Panc1 (cell line): ENCODE data around the gene EOMES. TPM values are rescaled to one million over a fixed set of nuclear protein-coding genes. Genes with fewer than 3 reads are reported as not detected.

Experiments used
- ATAC-seq: fragments of 200-7000 bp; cut with Tn5 transposase; 2 replicates; pipeline ENCODE4 v1.9.1; 2020; ENCODE audit warnings: mild to moderate bottlenecking, moderate library complexity
- BruUV-seq: library from RNA; stranded (reverse); fragments of 400-500 nt; replicated peaks from 2 replicates; lab custom pipeline; 2021; lab: Mats Ljungman, UMichigan
- CTCF ChIA-PET: fragments of 300-600 bp; sonication (Branson Sonifier 250); formaldehyde crosslinking; loops from one replicate; lab custom pipeline; 2022; ENCODE audit warnings: antibody characterized with exemption; lab: Charles Lee
- POLR2A ChIA-PET: fragments of 300-600 bp; sonication (Branson Sonifier 250); formaldehyde crosslinking; loops from one replicate; lab custom pipeline; 2022; ENCODE audit warnings: antibody characterized with exemption; lab: Charles Lee
- DNase-seq: peaks from one replicate; pipeline ENCODE4 v3.0.0-alpha.2; 2010; ENCODE audit warnings: low read depth, low spot score
- H3K27ac ChIP-seq: 2 replicates; pipeline ENCODE4 v1.5.1; 2011; ENCODE audit warnings: mild to moderate bottlenecking, low read length, inconsistent platforms
- H3K27me3 ChIP-seq: fragments of 200-500 bp; sonication (Bioruptor generic); 2 replicates; pipeline ENCODE4 v1.6.0; 2014; ENCODE audit warnings: low read length, inconsistent platforms; ENCODE audit not compliant: control insufficient read depth, insufficient read depth
- H3K36me3 ChIP-seq: fragments of 200-500 bp; sonication (Bioruptor generic); 2 replicates; pipeline ENCODE4 v1.5.1; 2014; ENCODE audit warnings: inconsistent platforms, mild to moderate bottlenecking, low read length, moderate library complexity; ENCODE audit not compliant: control insufficient read depth, insufficient read depth
- H3K4me1 ChIP-seq: 2 replicates; pipeline ENCODE4 v1.5.1; 2011; ENCODE audit warnings: inconsistent platforms, mild to moderate bottlenecking, low read length, moderate library complexity; ENCODE audit not compliant: control insufficient read depth, insufficient read depth
- H3K4me3 ChIP-seq, 2 experiments: 2 replicates each; pipeline ENCODE4 v1.5.1; 2011 to 2012; ENCODE audit warnings: low read depth in 2 of 2, low read length in 2 of 2, mild to moderate bottlenecking in 2 of 2, inconsistent platforms in 1 of 2, moderate library complexity in 1 of 2
- H3K9me3 ChIP-seq: fragments of 200-500 bp; sonication (Bioruptor generic); 2 replicates; pipeline ENCODE4 v1.5.1; 2014; ENCODE audit warnings: low read depth, mild to moderate bottlenecking, inconsistent platforms, low read length, moderate library complexity; ENCODE audit not compliant: control insufficient read depth, insufficient read depth
- POLR2AphosphoS5 ChIP-seq: IDR thresholded peaks from 2 replicates; pipeline ENCODE4 v1.6.1; 2012; ENCODE audit warnings: mild to moderate bottlenecking, low read depth, low read length, moderate library complexity
- REST ChIP-seq, 2 experiments: IDR thresholded peaks; 2 replicates each; pipeline ENCODE4 v1.6.1; 2011 to 2012; ENCODE audit warnings: low read depth in 2 of 2, control low read depth in 1 of 2, low read length in 1 of 2, mild to moderate bottlenecking in 1 of 2, moderate library complexity in 1 of 2; ENCODE audit not compliant: insufficient read depth in 1 of 2
- SIN3A ChIP-seq: IDR thresholded peaks from 2 replicates; pipeline ENCODE4 v1.6.1; 2012; ENCODE audit warnings: low read depth, mild to moderate bottlenecking, low read length, moderate library complexity, borderline replicate concordance; ENCODE audit not compliant: insufficient read depth
- TCF7L2 ChIP-seq: IDR thresholded peaks from 2 replicates; pipeline ENCODE4 v1.6.1; 2011; ENCODE audit warnings: mild to moderate bottlenecking, low read depth, low read length, inconsistent platforms
- in situ Hi-C: cut with HindIII; loops from 2 replicates; pipeline ENCODE4 v1.10.0; 2016; ENCODE audit warnings: low sequenced_read_pairs, low pct_unique_long_range_greater_than_20kb
- intact Hi-C: fragments of 100-400 bp; cut with micrococcal nuclease; formaldehyde crosslinking; loops from one replicate; pipeline ENCODE4 v1.10.0; 2022; ENCODE audit not compliant: unreplicated experiment
- total RNA-seq: library from RNA; stranded (reverse); gene quantifications from one replicate; pipeline ENCODE4 v1.2.1, GENCODE V29; 2021; ENCODE audit not compliant: unreplicated experiment

EOMES gene
- total RNA-seq, 1 experiment from 2014 or later: 2.5 TPM

DNA sequence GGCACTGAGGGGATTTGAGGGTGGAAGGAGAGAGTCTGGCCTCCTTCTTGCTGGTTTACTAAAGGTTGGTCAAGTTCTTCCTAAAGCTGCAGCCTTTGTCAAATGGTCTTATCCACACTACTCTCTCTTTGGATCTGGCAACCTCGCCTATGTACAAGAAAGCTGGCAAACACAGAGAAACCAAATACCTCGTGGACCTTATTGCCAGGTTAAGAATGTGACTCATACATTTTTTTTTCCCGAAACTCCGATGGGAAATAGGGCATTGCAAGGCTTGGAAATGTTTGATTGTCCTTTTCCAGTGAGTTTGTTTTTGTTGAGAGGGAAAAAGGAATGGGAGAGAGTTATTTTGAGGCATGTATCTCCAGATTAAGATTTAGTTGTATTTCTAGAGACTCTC lies 13.9 kb downstream of the EOMES start:
- POLR2A ChIA-PET: no interaction called here
- Histone ChIP-seq H3K9me3 (no peaks in the 10 kb centered on the region), H3K4me1 (no peaks in the 10 kb centered on the region), H3K27ac (no peak overlapping the region), H3K4me3 (no peak overlapping the region), H3K27me3 (no peaks in the 10 kb centered on the region), H3K36me3 (no peaks in the 10 kb centered on the region)
- CTCF ChIA-PET: no interaction called here
- intact Hi-C loops (no loop called here), in situ Hi-C loops (no loop called here)
- ATAC-seq: no peak
- no peak for DNase-seq
- TF ChIP-seq SIN3A: no peak
- TF ChIP-seq REST (IDR thresholded peaks at IDR 0.05; ENCODE audit: insufficient read depth in 1 of 2, low read depth in 2 of 2, low read length in 1 of 2): no peak
- TF ChIP-seq POLR2AphosphoS5: no peak
- no peak for TF ChIP-seq TCF7L2
- BruUV-seq: no TSS peak

DNA sequence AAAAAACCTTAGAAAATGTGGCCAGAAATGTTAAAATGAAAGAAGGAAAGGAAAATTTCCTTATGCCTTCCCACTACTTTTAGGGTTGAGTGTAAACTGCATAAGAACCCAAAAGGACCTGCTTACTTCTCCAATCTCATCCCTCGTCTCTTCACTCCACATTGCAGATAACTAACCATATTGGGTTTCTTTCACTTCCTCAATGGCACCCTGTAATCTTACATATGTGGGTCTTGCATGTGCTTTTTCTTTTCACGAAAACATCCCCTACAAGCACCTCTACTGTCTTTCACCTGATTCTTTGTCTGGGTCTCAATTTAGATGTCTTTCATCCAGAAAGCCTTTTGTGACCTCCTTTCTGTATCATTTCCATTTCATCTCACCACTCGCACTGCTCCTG lies 23.1 kb downstream of the EOMES start:
- ChIA-PET POLR2A (no interaction called here), CTCF (no interaction called here)
- H3K4me1 ChIP-seq: no peaks in the 10 kb centered on the region
- no peak overlapping the region for H3K27ac ChIP-seq
- no peak for TF ChIP-seq TCF7L2
- intact Hi-C loops (no loop called here), in situ Hi-C loops (no loop called here)
- no peaks in the 10 kb centered on the region for H3K9me3 ChIP-seq
- H3K4me3 ChIP-seq: no peak overlapping the region
- no peaks in the 10 kb centered on the region for H3K27me3 ChIP-seq
- H3K36me3 ChIP-seq: no peaks in the 10 kb centered on the region
- no peak for ATAC-seq
- DNase-seq: no peak
- BruUV-seq: no TSS peak

GRCh38 chr3:27696906-27697305 lies 25.2 kb downstream of the EOMES start:
- no peak for DNase-seq
- Histone ChIP-seq H3K9me3 (no peaks in the 10 kb centered on the region), H3K4me1 (no peaks in the 10 kb centered on the region), H3K36me3 (no peaks in the 10 kb centered on the region), H3K4me3 (no peak overlapping the region), H3K27me3 (no peaks in the 10 kb centered on the region), H3K27ac (no peak overlapping the region)
- CTCF ChIA-PET: no interaction called here
- no TSS peak for BruUV-seq
- ATAC-seq: peak; percentile 51; the same call in 1 of the 2 replicates
- in situ Hi-C loops: no loop called here
- intact Hi-C loops: no loop called here
- TF ChIP-seq REST (IDR thresholded peaks at IDR 0.05; ENCODE audit: insufficient read depth in 1 of 2, low read depth in 2 of 2, low read length in 1 of 2) (no peak), POLR2AphosphoS5 (no peak)
- POLR2A ChIA-PET: no interaction called here
